22Rv1 (cell line): ENCODE results near the gene DYRK2.

Experiments used
- CTCF ChIP-seq: fragments of 450-650 bp; IDR thresholded peaks from 2 replicates; pipeline ENCODE4 v1.5.1; 2017; ENCODE audit warnings: mild to moderate bottlenecking
- ZFX ChIP-seq: fragments of 450-650 bp; IDR thresholded peaks from 2 replicates; pipeline ENCODE4 v1.6.1; 2017; ENCODE audit warnings: antibody characterized with exemption, borderline replicate concordance

GRCh38 chr12:67659292-67659691 lies 10.7 kb downstream of the DYRK2 start:
- no peak for TF ChIP-seq CTCF
- no peak for TF ChIP-seq ZFX
